Right ventricle myocardium inferior (tissue), 1 donor: ENCODE data around the gene MIPOL1. TPM values are rescaled to one million over a fixed set of nuclear protein-coding genes. Genes with fewer than 3 reads are reported as not detected.
"Not testable (repeated sequence)": the region's sequence is repeated elsewhere in the genome, so short reads cannot be mapped to it uniquely, and the experiment has no call there.

ENCODE experiments used
- ATAC-seq: fragments of 200-7000 bp; cut with Tn5 transposase; one replicate; pipeline ENCODE4 v1.9.1; 2020; ENCODE audit warnings: mild to moderate bottlenecking, moderate library complexity
- DNase-seq: peaks from one replicate; pipeline ENCODE4 v3.0.0; 2021; ENCODE audit errors: missing footprints
- intact Hi-C: fragments of 100-400 bp; cut with DNase I; formaldehyde crosslinking; loops from one replicate; pipeline ENCODE4 v1.11.0; 2022
- total RNA-seq: library from RNA; stranded (reverse); fragmentation: NEBNext Ultra II Directional; extraction: Animal tissue kit (Norgen Biotek cat#: 25700); gene quantifications from one replicate; pipeline ENCODE4 v1.2.1, GENCODE V29; 2021
- donor health status: DM: no; HTN: yes; CAD: no; lungs with severe emphysema.

The MIPOL1 gene
- total RNA-seq, 1 donor from 2014 or later: 7.0 TPM

DNA sequence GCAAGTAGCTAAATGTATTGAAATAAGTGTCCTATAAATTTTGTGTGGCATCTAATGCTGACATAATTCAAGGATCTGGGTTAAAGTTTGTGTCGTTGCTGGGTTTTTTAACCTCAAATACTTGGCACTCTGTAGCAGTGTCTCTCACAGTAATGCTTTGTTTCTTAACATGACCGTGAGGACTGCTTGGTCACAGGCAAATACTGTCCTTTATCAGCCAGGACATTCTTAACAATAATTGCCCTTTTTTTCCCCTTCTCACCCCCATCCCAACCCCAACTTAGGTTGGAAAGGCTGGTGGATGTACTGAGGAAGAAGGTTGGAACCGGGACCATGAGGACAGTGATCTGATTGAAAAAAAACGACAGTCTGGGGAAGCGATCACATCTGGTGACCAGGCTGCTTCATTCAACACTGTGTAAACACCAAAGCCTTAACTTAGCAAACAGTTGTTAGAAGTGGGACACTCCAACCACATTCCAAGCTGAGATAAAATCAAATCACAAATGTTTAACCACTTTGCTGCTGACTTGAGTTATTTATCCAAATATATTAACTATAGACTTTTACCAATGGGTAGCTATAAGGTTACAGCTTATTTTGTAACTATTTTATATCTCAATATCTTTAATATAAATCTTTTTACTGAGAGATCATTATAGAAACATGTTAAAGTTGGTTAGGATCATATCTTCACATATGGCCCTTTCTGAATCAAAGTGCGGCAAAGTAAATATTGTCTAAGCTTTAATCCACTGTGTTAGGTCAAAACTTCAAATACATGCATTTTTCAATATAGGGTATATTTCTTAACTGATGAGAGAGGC lies 349.1 kb downstream of the MIPOL1 start:
- ATAC-seq: no peak
- no peak for DNase-seq
- intact Hi-C loops: no loop called here

DNA sequence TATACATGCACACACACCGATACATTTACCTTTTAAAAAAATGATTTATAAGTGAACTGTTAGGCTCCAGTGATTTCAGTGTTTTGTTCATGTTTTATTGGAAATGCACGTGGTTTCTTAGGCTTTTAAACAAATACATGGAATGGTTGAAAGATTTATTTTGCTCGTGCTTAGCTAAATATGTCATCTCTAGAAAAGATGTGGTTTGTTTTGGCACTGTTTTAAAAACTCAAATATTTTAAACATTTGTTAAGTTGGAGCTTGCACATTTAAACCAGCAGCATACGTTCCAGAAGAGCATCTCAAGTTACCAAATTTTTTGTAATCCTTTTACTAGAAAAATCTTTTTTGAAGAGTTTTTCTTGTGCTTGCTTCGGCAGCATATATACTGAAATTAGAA lies 352.8 kb downstream of the MIPOL1 start:
- intact Hi-C loops: no loop called here
- ATAC-seq (no peak), DNase-seq (no peak)

DNA sequence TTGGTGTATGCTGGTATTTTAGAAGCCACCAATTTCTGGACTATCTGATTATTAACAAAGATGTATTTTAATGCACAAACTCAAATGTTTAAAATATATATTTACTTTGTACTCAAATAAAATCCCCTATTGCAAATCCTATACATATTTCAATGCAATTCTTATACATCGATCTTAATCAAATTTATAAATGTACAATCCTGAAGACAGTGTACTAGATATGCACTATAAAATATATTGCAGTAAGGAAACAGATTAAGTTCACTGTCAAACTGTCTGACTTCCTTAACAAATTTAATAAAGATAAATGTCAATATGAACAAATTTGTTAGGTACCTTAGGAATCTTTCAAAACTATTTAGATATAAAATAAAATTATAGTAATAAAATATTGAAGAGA lies 353.4 kb downstream of the MIPOL1 start:
- intact Hi-C loops: no loop called here
- DNase-seq: no peak
- ATAC-seq: no peak

DNA sequence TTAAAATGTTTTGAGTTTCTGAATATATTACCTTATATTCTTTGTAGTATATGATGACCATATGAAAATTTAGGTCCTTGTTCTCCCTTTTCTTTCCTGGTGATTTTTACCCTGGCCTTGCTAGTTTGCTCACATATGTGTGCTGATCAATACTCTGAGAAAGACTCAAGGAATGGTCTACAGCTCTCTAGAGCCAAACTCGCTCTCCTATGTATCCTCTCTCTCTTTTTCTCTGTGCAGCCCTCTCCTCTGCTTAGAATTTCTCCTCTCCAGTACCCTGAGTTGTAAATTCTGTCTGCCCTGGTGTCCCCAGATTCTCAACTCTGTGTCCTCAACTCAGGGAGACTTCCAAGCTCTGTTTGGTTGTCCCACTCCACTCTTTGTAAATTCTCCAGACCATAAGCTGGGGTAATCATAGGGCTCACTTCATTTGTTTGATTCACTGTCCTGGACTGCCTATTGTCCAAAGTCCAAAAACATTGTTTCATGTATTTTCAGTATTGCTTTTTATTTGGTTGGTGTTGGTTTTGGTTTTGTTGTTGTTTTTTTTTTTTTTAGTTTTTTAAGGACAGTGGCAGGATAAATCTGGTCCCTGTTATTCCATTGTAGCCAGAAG lies 356.3 kb downstream of the MIPOL1 start:
- ATAC-seq: no peak
- intact Hi-C loops: no loop called here
- DNase-seq: no peak

DNA sequence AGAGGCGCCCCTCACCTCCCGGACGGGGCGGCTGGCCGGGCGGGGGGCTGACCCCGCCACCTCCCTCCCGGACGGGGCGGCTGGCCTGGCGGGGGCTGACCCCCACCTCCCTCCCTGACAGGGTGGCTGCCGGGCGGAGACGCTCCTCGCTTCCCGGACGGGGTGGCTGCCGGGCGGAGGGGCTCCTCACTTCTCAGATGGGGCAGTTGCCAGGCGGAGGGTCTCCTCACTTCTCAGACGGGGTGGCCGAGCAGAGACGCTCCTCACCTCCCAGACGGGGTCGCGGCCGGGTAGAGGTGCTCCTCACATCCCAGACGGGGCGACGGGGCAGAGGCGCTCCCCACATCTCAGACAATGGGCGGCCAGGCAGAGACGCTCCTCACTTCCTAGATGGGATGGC lies 357.9 kb downstream of the MIPOL1 start:
- intact Hi-C loops: not testable (repeated sequence)

DNA sequence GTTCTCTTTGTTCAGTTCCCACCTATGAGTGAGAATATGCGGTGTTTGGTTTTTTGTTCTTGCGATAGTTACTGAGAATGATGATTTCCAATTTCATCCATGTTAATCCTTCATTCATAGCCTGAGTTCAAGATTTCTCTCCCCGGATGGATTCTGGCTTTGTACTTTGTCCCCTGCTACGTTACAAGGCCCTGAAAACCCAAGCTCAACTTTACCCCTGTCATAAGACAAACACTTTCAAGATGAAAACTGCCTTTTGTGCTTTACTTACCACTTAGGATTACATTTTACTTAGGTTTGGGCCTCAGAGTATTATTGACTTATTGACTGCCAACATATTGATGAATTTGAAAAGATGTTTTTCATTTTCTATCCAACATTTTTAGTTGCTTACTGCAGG lies 361.0 kb downstream of the MIPOL1 start:
- ATAC-seq (no peak), DNase-seq (no peak)
- intact Hi-C loops: no loop called here

More for the DNA sequence above, 357.9 kb downstream of the MIPOL1 start:
- ATAC-seq, DNase-seq: not testable (repeated sequence)

DNA sequence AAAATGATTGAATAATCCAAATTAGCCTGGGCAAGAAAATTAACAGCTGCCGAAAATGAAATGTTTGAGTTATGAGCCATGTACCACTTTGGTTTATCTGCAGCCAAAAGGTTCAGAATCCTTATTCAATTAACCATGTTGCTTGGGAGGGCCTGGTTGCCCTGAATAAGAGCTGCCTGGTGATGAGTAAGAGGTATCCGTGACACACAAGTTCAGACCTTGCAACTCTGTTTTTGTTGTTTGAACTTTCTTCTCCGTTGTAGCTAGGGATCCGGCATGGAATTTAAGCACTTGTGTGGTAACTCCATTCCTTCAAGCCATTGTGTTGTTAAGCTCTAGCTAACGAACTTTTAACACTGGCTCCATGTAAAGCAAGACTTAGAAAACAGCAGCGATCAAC lies 361.6 kb downstream of the MIPOL1 start:
- DNase-seq (no peak), ATAC-seq (no peak)
- intact Hi-C loops: no loop called here

DNA sequence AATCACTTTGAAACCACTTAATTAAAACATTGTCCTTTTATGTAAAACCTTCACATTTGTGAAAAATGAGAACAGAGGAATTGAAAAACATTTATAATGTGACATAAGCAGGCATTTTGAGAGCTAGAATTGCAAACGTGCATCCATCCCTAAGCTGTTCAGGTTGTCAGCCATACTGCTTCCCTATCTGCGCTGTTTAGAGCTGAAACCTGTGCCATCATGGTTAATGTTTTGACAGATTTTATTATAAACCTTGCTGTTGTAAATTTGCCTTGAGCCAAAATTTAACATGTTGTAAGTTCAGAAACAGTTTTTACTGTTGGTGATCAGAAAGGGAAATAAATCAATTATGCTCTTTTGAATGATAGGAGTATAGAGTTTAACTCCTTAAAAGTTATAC lies 365.5 kb downstream of the MIPOL1 start:
- intact Hi-C loops: no loop called here
- ATAC-seq (no peak), DNase-seq (no peak)

DNA sequence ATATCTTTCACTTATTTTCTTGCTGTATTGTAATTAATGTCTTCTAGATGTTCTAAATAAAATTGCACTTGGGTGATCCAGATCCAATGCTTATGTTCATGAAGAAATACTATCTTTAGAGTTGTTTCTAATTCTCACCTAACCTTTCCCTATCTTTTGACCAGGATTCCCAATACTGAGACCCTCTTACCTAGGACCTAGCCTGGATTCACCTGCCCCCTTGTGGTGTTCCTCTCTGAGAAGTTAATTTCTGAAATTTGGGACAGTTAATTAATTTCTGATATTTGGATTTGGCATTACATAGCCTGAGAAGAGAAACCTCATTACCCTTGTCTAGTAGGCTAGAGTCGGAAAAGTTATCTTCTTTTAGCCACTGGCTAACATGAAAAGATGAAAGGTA lies 367.8 kb downstream of the MIPOL1 start:
- ATAC-seq: no peak
- no peak for DNase-seq
- intact Hi-C loops: no loop called here

DNA sequence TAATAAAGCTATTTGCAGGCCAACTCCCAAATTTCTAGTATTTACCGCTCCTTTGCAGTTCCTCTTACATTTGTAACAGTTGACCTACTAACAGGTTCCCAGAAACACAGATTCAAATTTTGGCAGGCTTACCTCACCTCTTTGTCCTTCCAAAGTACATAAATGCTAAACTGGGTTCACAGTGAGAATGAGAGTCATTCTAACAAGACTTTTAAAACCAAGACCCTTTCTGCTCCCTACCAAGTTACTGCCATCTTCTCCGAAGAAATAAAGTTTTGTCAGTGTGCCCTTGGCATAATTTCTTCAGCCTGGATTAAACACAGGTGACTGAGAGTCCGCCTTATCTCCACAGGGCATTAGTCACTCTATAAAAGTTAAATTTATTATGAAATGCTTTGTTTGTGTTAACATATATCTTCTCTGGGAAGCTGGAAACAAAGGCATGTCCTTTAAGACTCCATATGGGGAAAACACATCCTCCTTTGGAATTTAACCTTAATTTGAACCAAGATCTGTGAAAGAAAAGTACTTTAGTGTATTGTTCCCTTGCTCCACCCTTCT lies 369.2 kb downstream of the MIPOL1 start:
- intact Hi-C loops: no loop called here
- ATAC-seq (no peak), DNase-seq (no peak)

DNA sequence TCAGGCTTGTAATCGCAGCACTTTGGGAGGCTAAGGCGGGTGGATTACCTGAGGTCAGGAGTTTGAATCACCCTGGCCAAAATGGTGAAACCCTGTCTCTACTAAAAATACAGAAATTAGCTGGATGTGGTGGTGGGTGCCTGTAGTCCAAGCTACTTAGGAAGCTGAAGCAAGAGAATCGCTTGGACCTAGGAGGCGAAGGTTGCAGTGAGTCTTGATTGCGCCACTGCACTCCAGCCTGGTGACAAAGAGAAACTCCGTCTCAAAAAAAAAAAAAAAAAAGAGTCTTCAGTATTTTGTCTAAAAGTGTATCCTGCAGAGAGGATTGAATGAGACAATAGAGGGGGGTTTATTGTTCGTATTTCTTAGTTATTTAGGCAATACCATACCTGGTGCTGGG lies 372.0 kb downstream of the MIPOL1 start:
- DNase-seq (no peak), ATAC-seq (no peak)
- intact Hi-C loops: no loop called here

DNA sequence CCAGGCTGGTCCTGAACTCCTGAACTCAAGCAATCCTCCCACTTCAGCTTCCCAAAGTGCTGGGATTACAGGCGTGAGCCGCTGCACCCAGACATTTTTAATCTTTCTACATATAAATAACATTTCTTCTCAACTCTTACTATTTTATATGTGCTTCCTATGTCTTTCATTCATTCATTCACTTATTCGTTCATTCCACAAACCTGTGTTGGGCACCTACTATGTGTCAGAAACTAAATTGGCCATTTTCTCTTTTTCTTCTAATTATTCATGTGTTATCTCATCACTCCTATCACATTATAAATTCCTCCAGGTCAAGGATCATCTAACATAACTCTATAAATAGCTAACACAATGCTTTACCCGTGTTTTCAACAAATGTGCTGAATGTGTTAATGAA lies 373.7 kb downstream of the MIPOL1 start:
- intact Hi-C loops: no loop called here
- ATAC-seq: no peak
- no peak for DNase-seq

DNA sequence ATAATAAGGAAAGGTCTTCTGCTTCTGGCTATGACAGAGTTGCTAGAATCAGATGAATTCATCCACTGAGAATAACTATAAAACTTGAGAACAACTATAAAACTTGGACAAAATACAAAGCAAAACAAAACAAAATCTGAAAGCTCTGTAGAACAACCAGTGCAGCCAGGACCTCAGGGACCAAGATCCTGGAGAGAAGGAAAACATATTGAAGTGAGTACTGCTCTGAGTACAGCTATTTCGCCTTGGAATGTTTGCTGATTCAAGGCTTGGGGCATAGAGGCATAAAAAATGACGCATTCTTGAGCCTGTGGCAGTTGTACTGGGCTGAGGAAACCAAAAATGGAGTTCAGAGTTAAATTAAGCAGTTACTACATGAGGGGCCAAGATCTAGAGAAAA lies 375.6 kb downstream of the MIPOL1 start:
- ATAC-seq: no peak
- intact Hi-C loops: no loop called here
- DNase-seq: no peak

DNA sequence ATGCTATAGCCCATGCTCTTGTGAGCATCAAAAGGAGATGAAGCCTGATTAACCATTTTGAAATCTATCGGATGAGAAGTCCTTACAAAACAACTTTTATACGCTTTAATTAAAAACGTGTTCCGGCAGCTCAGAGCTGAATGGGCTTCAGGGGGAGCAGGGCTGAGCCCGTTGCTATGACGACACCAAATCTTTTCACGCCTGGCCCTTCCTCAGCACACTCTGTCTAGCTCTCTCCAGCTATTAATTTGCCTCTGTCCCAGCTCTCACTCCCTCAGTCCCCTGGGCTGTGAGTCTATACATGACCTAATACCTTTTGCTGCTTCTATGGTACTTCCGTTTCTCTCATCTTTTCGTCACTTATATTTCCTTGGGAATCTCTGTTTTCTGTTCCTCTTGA lies 381.5 kb downstream of the MIPOL1 start:
- intact Hi-C loops: no loop called here
- ATAC-seq (no peak), DNase-seq (no peak)

DNA sequence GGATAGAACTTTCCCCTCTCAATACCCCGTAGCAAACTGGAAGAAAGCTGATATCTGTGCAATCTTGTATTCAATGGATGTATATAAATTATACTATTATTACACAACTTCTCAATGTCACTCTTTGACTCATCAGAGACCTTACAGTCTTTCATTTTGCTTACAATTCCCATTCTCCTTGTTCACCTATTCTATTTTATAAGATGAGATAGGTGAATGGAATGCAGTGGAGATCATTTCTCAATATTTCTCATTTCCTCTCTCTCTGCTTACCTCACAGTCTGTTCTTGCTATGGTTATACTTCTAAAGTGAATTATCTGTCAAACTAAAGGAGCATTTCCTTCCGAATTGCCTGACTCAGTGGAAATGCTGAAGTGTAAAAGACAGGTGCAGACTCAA lies 382.4 kb downstream of the MIPOL1 start:
- DNase-seq (no peak), ATAC-seq (no peak)
- intact Hi-C loops: no loop called here

DNA sequence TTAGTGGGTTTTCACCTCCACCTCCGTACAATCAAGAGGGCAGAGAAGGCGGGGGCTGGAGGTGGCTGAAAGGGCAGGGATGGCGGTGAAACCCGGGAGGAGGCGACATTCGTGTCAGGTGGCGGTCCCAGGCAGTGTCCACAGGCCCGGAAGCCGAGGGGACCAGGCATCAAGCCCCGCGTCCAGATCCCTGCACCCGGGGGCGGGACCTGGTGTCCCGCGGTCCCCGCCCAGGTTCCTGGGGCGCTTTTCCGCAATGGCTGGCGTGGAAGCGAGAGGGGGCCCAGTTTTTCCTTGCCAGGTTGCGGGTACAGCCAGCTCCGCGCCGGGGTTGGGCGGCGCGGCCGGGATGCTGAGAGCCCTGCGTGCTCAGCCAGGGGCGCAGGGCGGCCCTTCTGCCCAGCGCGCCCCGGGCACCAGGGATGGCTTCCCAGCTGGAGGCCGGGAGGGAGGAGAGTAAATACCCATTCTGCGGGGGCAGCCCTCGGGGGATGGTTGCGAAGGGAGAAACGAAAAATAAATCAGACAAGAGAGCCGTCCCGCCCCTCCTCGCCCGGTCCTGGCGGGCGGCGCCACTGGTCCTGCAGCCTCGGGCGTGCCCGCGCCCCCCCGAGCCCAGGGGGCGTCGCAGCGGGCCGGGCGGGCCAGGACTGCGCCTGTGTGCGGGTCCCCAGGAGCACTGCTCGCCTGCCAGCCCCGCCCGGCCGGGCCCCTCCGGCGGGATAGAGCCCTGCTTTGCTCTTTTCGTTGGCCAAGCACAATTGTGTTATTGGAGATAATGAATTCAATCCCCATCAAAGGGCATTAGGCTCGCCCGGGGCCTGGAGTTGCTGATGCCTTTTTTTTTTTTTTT lies 385.8 kb downstream of the MIPOL1 start:
- DNase-seq (no peak), ATAC-seq (no peak)
- intact Hi-C loops: no loop called here

DNA sequence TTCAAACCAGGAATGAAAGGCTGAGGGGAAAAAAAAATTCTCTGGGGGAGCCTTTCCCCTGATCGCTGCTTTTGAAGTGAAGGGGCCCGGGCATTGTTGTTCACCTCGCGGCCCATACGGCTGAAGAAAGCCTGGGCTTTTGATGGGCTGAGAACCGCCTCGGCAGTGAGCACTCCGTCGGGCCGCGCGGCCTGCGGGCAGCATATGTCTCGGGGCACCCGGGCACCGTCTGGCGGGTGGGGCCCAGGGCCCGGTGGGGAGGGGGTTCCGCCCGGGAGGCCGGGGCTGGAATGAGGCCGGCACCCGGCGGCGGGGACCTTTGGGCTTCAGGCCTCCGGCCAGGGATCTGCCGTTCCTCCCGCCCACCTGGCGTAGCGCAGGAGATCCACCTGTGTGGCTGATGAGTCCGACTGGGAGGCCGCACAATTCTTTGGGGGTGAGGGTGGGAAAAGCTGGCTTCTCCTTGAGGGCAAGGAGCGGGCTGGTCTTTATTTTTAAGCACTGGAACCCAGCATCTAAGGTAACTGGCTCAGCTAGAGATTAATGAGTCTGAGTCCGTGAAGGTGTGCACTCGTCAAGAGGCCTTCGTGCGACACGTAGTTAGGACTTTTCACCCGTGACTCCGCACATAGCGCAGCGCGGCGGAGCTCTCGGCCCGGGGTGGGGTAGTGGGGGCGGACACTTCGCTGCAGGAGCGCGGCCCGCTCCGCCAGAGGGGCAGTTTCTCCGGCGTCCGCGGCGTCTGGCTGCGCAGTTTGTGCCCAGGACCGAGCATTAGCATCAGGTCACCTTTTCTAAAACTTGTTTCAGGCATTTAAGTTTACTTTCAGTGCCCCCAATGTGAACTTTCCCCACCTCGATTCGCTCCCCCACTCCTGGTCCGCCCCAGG lies 386.7 kb downstream of the MIPOL1 start:
- no peak for ATAC-seq
- no peak for DNase-seq
- intact Hi-C loops: no loop called here

DNA sequence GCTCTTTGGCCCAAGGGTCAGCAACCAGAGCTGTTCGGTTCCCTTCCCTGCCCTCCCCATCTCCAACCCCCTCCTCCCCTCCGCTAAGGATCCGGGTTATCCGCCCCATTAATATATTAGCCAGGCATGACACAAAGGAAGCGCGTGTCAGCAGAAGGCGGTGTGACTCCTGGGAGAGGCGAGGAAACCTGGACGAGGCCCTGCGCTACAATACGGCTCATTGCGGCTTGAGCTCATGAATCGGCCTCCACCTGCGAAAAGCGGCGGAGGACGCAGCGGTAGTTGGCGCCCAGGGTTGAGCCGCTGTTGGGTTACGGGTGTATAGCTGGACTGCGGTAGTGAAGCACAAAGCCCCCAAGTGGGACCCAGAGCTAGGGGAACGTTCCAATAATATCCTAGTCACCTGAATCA lies 387.4 kb downstream of the MIPOL1 start:
- DNase-seq (no peak), ATAC-seq (no peak)
- intact Hi-C loops: no loop called here
